GM23248 (cell line): ENCODE results near the gene SLC11A1.

Source experiments
- EZH2 ChIP-seq: fragments of 200-600 bp; sonication (generic); IDR thresholded peaks from 2 replicates; pipeline ENCODE4 v1.6.1; 2018; ENCODE audit warnings: antibody characterized with exemption, mild to moderate bottlenecking; ENCODE audit not compliant: insufficient read depth, poor library complexity, severe bottlenecking
- EZH2phosphoT487 ChIP-seq: fragments of 200-600 bp; sonication (generic); IDR thresholded peaks from 2 replicates; pipeline ENCODE4 v1.6.1; 2018; ENCODE audit warnings: antibody characterized with exemption, moderate library complexity, mild to moderate bottlenecking, low read depth; ENCODE audit not compliant: insufficient read depth

- TF ChIP-seq EZH2 (no peak), EZH2phosphoT487 (no peak)
Measured at GRCh38 chr2:218369330-218369729, 12.7 kb upstream of the SLC11A1 start.
